Measurements from ENCODE around the gene ADORA2B. TPM values are rescaled to one million over a fixed set of nuclear protein-coding genes. Genes with fewer than 3 reads are reported as not detected.

The ADORA2B gene
- total and polyA plus RNA-seq, 5 experiments from 2014 or later: 0.23 to 2.2 (median 0.57) TPM; not detected in 2

- H3K36me3 Mint-ChIP-seq: peaks cover 15 to 90% (median 38%) of the 10 kb centered on the region in 3 donors
- peaks cover 28 to 39% (median 29%) of the 10 kb centered on the region in 4 donors for H3K4me1 Mint-ChIP-seq
- POLR2A ChIA-PET: interaction anchor here (0.6 kb wide), 1 partner anchor 34 kb away, joined by 3 read pairs; no protein-coding TSS in a partner anchor
- no peaks in the 10 kb centered on the region for H3K27me3 Mint-ChIP-seq
- H3K27ac Mint-ChIP-seq: no peak overlapping the region
- H3K4me3 Mint-ChIP-seq: no peak overlapping the region
- no peak for DNase-seq
- ATAC-seq: no peak
- no peaks in the 10 kb centered on the region for H3K9me3 Mint-ChIP-seq
Observed at GRCh38 chr17:16005636-16006035, 60.7 kb downstream of the ADORA2B start.

GRCh38 chr17:16007439-16007838, 62.5 kb downstream of the ADORA2B start:
- POLR2A ChIA-PET: no interaction called here
- Mint-ChIP-seq H3K4me1 (peaks cover 15 to 30% (median 20%) of the 10 kb centered on the region in 4 donors), H3K27me3 (no peaks in the 10 kb centered on the region), H3K9me3 (no peaks in the 10 kb centered on the region), H3K27ac (peak overlapping the region in 3 of 10 donors; percentile 11 to 66 (median 37)), H3K4me3 (no peak overlapping the region), H3K36me3 (peaks cover 15 to 94% (median 35%) of the 10 kb centered on the region in 3 donors)
- ATAC-seq: no peak
- no peak for DNase-seq

DNA sequence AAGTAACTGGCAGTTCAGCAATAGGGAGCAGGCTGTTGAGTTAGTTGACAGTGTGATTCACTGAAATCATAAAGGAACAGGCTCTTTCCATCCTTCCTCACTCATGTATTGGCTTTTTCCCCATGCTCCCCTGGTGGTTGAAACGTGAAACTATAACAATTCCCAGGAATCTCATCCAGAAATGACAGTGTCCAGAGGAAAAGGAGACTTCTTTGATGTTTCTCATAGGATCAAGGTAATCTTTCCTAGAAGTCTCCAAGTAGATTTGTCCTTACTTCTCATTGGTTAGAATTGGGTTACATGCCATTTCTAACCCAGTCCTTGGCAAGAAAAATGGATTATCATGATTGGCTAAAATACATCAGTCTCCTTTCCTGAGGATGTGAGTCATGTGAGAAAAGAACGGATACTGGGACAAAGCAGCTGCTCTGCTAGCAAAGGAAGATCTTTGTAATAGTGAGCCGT, 69.0 kb downstream of the ADORA2B start:
- DNase-seq (no peak), ATAC-seq (no peak)
- Mint-ChIP-seq H3K4me3 (no peak overlapping the region), H3K9me3 (no peaks in the 10 kb centered on the region), H3K4me1 (peaks cover 7 to 19% (median 15%) of the 10 kb centered on the region in 4 donors), H3K27ac (peak overlapping the region in 1 of 10 donors; percentile 20), H3K27me3 (no peaks in the 10 kb centered on the region), H3K36me3 (peaks cover 0 to 86% (median 13%) of the 10 kb centered on the region in 3 donors)
- POLR2A ChIA-PET: no interaction called here

- Mint-ChIP-seq H3K9me3 (no peaks in the 10 kb centered on the region), H3K4me1 (peaks cover 7 to 26% (median 15%) of the 10 kb centered on the region in 4 donors), H3K36me3 (peaks cover 0 to 81% (median 21%) of the 10 kb centered on the region in 3 donors), H3K27me3 (no peaks in the 10 kb centered on the region), H3K4me3 (no peak overlapping the region), H3K27ac (peak overlapping the region in 4 of 10 donors; percentile 11 to 65 (median 34))
- DNase-seq: no peak
- no peak for ATAC-seq
- POLR2A ChIA-PET: no interaction called here
Observed at GRCh38 chr17:16019347-16019746, 74.4 kb downstream of the ADORA2B start.

DNA sequence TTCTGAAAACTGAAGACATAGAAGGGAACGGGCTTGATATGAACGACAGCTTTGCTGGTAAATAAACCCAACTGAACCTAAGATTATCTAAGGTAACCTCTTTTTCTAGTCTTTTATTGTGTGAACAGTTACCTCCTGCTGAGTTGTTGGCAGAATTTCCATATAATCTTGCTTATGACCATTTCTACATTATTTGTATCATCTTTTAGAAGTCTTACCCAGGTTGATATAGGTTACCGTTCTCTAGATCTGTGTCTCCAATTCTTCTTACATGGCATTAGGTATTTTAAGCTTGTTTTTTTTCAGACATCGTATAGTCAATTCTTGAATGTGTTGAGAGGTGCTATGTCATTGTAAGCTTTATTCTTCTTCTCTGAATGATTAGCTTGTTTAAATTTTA, 79.0 kb downstream of the ADORA2B start:
- peaks cover 0 to 88% (median 26%) of the 10 kb centered on the region in 3 donors for H3K36me3 Mint-ChIP-seq
- DNase-seq (no peak), ATAC-seq (no peak)
- no peaks in the 10 kb centered on the region for H3K27me3 Mint-ChIP-seq
- H3K9me3 Mint-ChIP-seq: no peaks in the 10 kb centered on the region
- POLR2A ChIA-PET: no interaction called here
- peaks cover 3 to 30% (median 14%) of the 10 kb centered on the region in 4 donors for H3K4me1 Mint-ChIP-seq
- no peak overlapping the region for H3K4me3 Mint-ChIP-seq
- peak overlapping the region in 4 of 10 donors; percentile 14 to 49 (median 24) for H3K27ac Mint-ChIP-seq

GRCh38 chr17:16025202-16025601, 80.3 kb downstream of the ADORA2B start:
- ATAC-seq (no peak), DNase-seq (no peak)
- POLR2A ChIA-PET: no interaction called here
- H3K27ac Mint-ChIP-seq: peak overlapping the region in 5 of 10 donors; percentile 17 to 98 (median 44)
- H3K9me3 Mint-ChIP-seq: no peaks in the 10 kb centered on the region
- H3K4me3 Mint-ChIP-seq: no peak overlapping the region
- H3K27me3 Mint-ChIP-seq: no peaks in the 10 kb centered on the region
- H3K36me3 Mint-ChIP-seq: peaks cover 0 to 94% (median 31%) of the 10 kb centered on the region in 3 donors
- H3K4me1 Mint-ChIP-seq: peaks cover 3 to 26% (median 15%) of the 10 kb centered on the region in 4 donors

Other genes with a start within 250 kb of the ADORA2B start
- 10 to 100 TPM; 27.5 to 32.3 TPM for gene ZNF286A, start 245.4 kb upstream of the ADORA2B start, total RNA-seq
- 10 to 100 TPM; 13.8 to 22.0 (median 16.8) TPM for gene ZNF286A, start 245.4 kb upstream of the ADORA2B start, polyA plus RNA-seq
- gene TBC1D26, start 212.8 kb upstream of the ADORA2B start, total RNA-seq: 1 to 10 TPM in 1 of 2 experiments, not detected in 1; 1.0 TPM
- gene TBC1D26, start 212.8 kb upstream of the ADORA2B start, polyA plus RNA-seq: not detected
- 10 to 100 TPM; 37.3 to 37.6 TPM for gene ZSWIM7, start 54.6 kb downstream of the ADORA2B start, total RNA-seq
- gene ZSWIM7, start 54.6 kb downstream of the ADORA2B start, polyA plus RNA-seq: 10 to 100 TPM; 60.9 to 87.3 (median 69.3) TPM
- gene TTC19, start 54.7 kb downstream of the ADORA2B start, total RNA-seq: 10 to 100 TPM; 37.0 to 37.6 TPM
- 10 to 100 TPM; 31.6 to 39.6 (median 35.1) TPM for gene TTC19, start 54.7 kb downstream of the ADORA2B start, polyA plus RNA-seq